DMS153 (cell line): ENCODE data around the gene MOB2.

ENCODE experiments used
- DNase-seq: peaks from one replicate; lab custom pipeline; 2025; lab: John Stamatoyannopoulos, UW

MOB2 gene

DNA sequence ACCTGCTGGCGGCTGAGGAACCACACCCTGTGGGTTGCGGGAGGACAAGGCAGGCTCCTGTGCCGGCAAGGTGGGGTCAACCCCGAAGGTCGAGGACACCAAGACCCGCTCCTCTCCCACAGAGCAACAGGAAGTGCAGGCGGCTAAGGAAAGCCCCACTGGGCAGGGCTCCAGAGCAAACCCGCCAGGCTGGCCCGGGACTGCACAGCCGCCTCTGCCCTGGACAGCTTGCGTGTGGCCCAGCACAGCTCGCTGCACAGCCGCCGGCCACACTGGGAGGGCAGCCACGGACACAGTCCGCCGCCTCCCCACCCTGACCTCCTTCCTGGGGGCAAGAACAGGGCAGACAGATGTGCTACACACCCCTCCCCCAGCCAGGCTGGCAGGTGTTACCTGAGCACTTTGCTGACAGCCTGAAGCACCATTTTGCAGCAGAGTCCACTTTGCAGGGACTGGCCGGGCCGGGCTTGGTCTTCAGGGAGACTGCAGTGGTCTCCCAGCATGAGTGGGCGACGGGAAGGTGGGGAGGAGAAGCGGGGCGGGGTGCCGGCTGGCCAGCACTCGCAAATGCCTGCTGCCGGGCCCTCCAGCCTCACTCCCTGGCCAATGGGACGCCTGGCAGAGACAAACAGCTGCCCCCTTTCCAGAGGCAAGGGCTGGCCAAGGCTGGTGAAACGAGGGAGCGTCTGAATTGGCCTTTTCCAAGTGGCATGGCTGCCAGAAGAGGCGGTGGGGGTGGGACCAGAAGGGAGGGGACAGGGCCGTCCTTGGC lies at the start of gene MOB2:
TSS of gene MOB2 (minus strand) at position 726 of the 772 bp plus-strand sequence. CDS start at position 503, 223 bp downstream.
- DNase-seq, result peak; percentile 29

GRCh38 chr11:1534682-1535081 lies 48.1 kb upstream of the MOB2 start:
- no peak for DNase-seq

- no peak for DNase-seq
Measured at GRCh38 chr11:1534171-1534570, 47.6 kb upstream of the MOB2 start.

DNA sequence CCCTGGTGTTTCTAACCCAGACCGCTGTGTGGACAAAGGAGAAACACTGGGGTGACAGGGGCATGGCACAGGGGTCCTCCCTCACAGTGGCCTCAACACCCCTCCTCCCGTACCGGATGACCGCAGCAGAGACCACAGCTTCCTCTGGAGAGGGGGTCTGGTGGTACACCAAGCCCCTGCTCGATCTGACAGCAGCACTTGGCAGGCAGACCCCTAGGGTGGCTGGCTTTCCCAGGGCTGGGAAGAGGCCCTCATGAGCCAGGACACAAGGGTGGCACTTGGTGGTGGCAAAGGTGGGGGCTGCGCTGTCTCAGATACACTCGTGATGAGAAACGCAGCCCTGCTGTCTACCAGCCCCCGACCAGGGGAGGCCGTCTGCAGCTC lies 46.8 kb upstream of the MOB2 start:
- DNase-seq, result no peak

DNA sequence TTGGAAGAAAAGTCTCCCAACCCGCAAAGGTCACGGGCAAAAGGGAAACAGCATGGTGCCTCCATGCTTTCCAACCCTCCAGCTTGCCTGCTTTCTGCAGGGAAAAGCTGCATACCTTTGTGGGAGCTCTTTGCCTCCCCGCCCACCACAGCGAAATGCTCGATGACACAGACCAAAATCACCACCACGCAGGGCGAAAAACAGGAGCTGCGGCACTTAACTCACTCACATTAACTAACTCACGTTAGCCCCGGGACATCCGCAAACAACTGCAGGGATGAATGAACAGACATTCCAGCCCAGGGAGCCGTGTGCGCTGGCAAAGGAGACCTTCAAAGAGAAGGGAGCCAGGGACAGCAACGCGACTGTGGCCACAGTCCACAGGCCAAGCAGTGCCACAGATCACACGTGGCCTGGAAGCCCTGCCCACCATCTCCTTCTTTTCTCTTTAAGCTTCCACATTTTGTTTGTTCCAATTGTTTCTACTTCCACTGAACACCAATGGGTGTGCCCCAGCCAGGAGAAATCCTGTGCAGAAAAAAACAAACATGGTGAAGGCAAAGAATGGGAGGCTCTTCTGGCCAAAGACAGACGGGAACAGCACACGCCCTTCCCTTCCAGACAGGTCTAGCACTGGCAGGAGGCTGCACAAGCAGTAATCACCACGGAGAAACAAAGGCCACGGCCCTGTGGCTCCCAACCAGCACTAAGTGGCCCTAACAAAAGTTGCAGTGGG lies 46.2 kb upstream of the MOB2 start:
- no peak for DNase-seq

DNA sequence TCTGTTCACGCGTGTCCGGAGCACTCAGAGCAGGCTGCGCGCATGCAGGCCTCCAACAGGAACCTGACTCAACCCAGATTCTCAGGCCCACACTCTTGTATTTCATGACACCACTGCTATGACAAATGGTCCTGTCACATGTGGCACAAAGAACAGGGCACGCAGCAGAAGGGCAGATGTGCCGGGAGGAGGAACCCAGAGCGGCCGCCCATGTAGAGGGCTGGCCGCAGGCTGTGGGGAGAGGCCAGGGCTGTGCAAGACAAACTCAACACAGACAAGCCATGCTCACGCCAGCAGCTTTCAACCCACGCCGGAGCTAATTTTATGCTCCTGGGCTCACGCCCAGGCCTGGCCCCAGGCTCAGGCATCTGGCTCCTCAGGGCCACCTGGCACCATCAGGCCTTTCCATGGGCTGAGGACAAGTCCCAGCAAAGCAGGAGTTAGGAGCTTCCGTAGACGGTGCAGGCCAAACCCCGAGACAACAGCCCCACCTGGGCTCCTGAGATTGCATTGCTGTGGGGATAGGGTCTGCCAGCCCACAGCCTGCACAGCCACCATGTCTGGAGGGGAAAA lies 45.5 kb upstream of the MOB2 start:
- no peak for DNase-seq

- no peak for DNase-seq
Measured at GRCh38 chr11:1531449-1532013, 45.0 kb upstream of the MOB2 start.

DNA sequence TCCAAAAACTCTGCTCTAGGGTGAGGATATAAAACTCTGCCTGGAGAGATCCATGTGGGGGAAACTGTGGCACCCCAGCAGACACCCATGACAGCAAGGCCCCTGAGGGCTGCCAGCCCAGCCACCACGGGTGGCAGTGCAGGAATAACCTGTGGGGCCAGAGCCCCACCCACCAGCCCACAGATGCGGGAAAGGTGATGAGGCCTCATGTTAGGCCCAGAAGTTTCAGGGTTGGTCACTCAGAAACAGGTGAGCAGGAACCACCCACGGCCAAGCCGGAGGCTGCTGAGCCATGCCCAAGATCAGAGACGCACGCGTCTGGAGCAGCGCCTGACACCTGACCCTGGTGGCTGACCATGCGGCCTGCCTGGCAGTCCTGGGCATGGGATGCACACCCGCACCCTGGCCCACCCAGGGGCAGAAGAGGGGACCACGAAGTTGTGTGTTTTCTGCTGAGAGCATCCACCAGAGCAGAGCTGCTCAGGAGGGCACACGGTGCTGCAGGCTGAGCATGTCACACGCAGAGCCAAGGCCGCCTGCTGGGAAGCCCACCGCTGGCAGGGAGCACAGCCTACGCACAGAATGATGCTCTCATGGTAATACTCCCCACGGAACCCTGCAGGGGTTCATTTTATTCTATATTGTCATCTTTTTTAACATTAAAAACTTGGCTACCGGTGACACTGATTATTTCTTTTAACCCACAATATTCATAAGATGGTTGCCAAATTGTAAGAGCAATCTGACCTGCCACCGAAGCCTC lies 44.3 kb upstream of the MOB2 start:
- DNase-seq, result no peak

DNA sequence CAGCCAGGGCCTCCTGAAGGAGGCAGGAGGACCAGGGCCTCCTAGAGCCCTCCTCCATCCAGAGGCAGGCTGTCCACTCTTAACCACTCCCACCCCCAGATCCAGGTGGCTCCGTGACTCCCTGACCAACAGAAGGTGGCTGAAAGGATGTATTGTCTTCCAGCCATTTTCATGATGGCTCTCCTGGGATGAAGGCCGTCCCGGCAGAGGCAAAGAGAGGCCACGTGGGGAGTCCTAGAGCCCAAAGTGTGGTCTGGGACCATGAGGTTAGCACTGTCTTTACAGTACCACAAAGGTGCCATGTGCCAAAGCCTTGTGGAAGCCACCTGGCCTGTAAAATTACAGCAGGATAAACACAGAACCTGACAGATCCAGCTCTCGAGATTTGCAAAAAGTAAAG lies 43.2 kb upstream of the MOB2 start:
- no peak for DNase-seq

DNA sequence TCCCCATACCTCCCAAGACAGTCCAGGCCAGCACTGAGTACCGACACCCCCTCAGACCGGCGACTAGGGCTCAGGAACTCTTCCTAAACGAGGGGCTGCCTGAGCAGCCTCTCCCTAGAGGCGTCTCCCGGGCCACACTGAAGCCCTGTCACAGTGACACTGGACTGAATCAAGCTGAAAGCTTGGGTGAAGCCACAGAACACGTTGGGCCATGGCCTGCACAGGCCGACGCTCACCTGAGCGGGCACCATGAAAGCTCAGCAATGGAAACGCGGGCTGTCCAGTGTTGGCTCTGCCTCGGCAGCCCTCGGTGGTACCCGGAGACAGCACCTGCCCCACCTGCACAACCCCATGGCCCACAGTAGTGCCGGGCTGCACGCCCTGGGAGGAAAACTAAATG lies 42.7 kb upstream of the MOB2 start:
- DNase-seq, result no peak

DNA sequence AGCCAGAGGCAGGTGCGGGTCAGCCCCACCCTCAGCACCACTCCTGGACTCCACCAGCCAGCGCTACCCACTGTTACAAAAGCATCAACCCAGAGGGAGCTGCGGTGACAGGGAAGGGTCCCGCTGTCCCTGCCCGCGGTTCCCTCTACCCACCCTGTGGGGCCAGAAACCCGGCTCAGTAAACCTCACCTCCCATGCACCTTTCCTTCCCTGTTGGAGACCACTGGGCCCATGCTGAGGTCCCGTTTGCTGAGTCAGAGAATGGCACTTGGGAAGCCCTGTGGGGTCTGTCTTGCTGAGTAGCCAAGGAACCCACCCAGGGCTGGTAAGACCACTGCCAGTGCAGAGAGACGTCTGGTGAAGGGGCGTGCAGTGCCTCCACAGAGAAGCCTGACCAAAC lies 42.1 kb upstream of the MOB2 start:
- no peak for DNase-seq

DNA sequence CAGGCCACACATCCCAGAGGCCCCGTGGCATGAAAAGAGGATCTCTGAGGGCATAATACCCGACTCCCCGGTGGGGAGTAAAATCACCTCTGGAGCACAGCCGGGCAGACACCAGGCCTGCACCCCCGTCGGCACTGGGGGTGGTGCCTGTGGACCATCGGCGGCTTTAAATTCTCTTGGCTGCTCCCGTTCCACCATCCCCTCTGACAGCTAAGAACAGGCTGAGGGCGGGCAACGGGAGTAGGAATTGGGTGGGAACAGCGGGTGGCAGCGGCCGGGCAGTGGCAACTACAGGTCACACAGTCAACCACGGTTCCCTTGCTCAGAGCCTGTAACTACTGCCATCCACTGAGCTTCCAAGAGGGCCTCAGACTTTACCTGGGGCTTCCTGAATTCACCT lies 40.2 kb upstream of the MOB2 start:
- no peak for DNase-seq

GRCh38 chr11:1523779-1524178 lies 37.2 kb upstream of the MOB2 start:
- DNase-seq, result no peak

DNA sequence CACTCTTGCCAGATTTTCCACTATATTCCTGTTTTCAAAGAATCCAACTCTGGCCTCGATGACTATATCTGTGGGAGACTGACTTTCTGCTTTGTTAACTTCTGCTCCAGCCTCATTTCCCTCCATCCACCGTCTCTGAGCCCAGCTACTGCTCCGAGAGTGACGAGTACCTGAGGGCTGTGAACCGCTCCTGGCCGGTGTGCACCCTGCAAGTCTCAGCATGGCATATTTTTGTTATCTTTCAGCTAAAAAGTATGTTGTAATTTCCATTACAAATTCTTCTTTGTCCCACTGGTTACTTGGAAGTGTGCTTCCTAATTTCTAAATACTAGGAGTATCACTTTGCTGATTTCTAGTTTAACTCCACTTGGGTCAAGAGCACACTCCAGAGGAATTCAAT lies 36.5 kb upstream of the MOB2 start:
- DNase-seq, result no peak

- no peak for DNase-seq
Measured at GRCh38 chr11:1522081-1522424, 35.5 kb upstream of the MOB2 start.

- no peak for DNase-seq
Measured at GRCh38 chr11:1521382-1522080, 35.0 kb upstream of the MOB2 start.

DNA sequence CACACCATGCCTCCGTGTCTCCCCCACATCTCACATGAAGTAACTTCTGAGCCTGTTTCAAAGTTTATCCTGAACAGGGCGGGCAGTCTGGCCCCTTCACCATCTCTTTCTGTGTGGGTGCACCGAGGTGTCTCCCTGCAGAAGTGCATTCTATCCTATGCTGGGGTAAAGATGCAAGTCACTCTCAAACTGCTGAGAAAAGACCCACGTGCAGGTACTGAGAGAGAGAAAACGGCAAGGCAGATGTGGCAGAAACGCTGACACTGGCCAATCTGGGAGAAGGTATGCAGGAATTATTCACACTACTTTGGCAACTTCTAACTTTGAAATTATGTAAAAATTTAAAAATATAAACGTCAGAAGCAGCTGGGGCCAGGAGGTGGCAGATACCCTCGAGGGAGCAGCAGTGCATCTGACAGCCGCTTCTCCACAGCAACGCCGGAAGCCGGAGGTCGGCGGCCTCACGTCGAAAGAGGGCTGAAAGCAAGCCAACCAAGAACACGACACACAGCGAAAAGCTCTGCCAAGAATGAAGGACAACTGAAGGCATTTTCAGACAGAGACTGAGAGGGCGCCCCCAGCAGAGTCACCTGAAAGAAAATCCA lies 34.2 kb upstream of the MOB2 start:
- DNase-seq, result no peak

GRCh38 chr11:1520209-1520662 lies 33.7 kb upstream of the MOB2 start:
- DNase-seq, result no peak

GRCh38 chr11:1519028-1520010 lies 32.7 kb upstream of the MOB2 start:
- no peak for DNase-seq

GRCh38 chr11:1518301-1518700 lies 31.7 kb upstream of the MOB2 start:
- DNase-seq, result no peak
